Activated CD8-positive, alpha-beta memory T cell treated with anti-CD3 and anti-CD28 coated beads for 1 hour (primary cell): ENCODE data around the gene MMP8.
"Not testable (repeated sequence)": the region's sequence is repeated elsewhere in the genome, so short reads cannot be mapped to it uniquely, and the experiment has no call there.

Source experiments
- DNase-seq, 2 donors: peaks; one replicate each; pipeline ENCODE4 v3.0.0-alpha.2; 2020; ENCODE audit warnings: low read depth in 1 of 2; ENCODE audit errors: extremely low read depth in 1 of 2

The MMP8 gene, protein sequence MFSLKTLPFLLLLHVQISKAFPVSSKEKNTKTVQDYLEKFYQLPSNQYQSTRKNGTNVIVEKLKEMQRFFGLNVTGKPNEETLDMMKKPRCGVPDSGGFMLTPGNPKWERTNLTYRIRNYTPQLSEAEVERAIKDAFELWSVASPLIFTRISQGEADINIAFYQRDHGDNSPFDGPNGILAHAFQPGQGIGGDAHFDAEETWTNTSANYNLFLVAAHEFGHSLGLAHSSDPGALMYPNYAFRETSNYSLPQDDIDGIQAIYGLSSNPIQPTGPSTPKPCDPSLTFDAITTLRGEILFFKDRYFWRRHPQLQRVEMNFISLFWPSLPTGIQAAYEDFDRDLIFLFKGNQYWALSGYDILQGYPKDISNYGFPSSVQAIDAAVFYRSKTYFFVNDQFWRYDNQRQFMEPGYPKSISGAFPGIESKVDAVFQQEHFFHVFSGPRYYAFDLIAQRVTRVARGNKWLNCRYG

DNA sequence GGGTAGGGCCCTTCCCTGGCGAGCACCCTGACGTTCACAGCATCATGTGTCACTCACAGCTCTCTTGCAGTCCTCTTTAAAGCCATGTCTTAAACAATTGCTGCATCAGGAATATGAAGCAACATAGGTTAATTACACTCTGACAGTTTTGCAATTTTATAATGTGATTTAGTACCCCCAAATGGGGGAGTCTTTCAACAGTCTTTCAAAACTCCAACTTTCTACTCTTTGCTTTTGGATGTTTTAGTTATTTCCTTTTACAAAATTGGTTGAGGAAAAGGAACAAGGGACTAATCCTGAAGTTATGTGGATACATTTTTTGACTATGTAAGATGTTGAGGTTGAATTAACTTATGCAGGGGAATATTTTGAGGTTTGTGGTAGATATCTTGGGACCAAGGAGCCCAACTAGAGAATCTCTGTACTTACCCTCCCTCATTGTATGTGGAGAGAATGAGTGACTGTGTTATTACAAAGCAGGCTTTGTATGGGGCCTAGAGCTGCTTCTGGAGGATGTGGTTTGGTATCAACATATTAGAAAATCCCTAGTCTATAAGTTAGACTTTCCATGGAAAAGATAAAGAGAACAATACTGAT, at the start of gene MMP8:
Gene MMP8, minus strand, starts transcription at position 51 of the 597 bp plus-strand sequence. CDS start 99 bp downstream, outside the sequence.
- DNase-seq, result no peak

DNA sequence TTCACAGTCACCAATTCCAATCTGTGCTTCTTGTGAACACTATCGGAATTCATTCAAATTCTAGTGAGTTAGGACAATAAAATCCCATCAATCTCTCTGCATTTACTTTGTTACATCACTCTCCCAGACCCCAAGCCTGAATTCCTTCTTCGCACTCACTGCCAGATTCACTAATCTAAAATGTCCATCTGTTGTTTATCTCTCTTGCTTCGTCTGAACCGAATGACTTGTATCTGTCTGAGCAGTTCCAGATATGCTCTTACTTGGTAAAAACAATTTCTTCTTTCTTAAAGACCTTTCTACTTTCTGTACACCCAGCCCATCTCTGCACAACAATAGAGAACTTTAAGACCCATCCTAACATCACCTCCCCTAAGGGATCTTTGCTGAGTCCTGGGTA, 48.6 kb upstream of the MMP8 start:
- no peak for DNase-seq

DNA sequence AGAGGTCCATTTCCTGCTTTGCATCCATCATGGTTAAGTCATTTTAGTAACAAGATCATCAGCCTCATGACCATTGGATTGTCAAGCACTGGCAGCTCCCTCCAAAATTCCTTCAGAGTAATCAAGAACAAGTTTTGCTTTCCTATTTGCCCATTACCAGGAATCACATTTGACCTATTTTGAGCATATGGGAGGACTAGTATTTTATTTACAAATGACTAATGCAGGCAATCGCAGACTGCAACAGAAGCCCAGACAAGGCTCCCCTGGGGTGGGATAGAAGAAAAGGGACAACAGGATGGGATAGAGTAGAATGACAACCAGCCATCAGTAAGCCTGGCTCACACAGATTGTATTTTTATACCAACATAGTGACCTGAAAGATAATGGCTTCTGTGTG, 46.6 kb upstream of the MMP8 start:
- no peak for DNase-seq

DNA sequence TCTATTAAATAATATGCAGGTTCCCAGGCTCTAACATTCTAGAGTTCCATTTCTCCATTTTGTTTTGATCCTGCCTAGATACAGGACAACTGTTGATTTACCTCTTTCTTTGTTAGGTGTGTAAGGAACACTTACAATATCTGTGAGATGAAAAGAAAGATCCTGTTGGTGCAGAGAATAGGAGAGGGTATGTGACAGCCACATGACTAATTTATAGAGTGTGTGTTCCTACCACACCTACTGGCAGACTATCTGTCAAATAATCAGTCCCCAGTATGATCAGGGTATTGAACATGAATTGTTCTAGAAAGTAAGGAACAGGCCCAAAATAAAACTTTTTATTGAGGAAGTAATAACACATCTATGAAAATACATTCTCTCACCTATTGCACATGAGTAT, 45.4 kb upstream of the MMP8 start:
- DNase-seq, result no peak

DNA sequence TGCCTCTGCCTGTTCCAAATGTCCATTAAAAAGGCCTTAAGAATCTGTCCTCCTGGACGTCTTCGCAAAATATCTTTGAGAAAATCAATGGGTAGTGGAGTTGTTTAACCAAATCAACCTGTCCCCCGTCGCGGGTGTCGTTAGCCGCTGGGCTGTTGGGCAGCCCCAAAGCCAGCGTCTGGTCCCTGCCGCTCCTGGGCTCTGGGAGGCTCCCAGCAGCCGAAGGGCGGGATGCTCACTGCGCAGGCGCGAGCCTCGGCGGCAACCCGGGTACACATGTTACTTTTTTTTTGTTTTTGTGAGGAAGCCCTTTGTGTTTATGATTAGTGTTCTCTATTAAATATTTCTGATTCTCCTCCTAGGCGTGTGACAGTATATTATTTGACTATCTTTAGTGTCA, 43.0 kb upstream of the MMP8 start:
- no peak for DNase-seq

DNA sequence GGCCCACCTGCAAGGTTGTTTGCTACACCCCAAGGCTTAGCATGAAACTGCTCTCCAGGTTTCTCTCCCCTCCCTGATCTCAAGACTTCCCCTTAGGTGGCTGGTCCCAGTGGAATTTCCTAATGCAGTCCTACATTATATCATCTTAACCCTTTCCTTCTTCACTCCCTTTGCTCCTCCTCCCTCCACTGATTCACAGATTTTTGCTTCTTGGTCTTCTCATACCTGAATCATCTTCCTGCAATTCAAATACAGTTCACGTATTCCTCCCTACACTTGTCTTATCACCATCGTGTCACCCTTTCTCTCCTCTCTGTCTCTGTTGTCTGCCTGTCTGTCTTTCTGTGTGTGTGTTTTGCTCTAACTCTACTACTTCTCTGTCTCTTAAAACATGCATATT, 38.7 kb upstream of the MMP8 start:
- DNase-seq, result no peak

DNA sequence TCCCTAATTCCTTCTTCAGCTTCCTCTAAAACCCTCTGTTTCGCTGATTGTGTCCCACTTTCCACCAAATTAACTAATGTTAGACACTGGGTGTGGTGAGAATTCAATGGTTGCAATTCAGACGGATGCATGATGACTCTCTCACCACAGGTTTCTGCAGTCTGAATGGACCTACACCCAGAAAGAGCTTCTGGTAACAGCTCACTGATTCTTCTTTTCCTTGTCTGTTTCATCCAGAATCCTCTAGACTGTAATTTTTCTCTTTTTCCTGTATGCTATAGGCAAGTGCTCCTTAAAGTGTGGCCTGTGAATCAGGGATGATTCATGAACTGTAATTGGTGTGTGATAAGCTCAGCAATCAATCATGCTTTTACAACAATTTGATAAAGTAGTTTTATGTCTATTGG, 37.6 kb upstream of the MMP8 start:
- no peak for DNase-seq

DNA sequence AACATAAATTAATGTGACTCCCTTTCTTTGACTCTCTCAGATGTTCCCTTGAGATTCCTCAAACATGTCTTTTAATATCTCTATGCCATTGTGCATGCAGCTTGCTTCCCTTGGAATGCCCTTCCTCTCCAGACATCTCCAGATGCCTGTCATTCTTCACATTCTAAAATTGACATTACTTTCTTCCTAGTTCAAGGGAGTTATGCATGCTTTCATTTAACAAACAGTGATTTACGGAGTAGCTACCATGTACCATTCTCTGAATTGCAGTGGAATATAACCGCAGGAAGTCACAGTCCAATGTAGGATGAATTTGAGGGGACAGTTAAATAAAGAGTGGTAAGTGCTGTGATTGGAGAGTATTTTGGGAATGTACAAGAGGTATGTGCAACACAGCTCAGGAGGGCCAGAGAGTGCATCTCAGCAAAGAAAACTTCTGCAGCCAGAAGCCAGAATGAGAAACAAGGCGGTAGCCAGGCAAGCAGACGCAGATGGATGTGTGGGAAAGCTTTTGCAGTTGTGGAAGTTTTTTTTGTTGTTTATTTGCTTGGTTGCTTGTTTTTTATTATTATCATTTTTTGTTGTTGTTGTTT, 37.0 kb upstream of the MMP8 start:
- DNase-seq, result no peak

DNA sequence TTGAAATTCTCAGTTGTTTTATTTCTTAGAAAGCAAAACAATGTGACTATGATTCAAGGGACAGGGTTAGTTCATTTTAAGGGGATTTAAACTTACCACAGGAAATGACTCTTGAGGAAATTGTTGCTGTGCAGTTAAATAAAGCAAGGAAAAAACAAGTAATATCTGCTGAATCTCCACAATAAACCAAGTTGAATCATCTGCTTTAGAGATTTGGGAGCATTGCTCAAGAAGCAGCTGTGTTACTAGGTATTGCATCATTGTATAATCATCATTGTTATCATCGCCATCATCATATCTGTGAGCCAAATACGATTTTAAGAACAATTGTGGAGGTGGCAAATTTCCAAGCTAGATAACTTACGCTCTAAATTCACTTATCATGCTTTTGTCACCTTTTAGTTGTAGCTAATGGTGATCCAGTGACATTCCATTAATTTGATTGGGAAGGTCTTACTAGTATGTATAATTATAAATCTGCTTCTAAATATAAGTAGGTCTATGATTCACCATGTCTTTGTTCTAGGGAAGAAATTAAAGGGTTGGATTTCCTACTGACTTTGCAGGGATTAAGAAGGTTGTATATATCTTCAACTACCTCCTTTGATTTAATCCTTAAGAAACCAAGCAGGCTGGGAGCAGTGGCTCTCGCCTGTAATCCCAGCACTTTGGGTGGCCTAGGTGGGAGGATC, 35.7 kb upstream of the MMP8 start:
- DNase-seq, result no peak

DNA sequence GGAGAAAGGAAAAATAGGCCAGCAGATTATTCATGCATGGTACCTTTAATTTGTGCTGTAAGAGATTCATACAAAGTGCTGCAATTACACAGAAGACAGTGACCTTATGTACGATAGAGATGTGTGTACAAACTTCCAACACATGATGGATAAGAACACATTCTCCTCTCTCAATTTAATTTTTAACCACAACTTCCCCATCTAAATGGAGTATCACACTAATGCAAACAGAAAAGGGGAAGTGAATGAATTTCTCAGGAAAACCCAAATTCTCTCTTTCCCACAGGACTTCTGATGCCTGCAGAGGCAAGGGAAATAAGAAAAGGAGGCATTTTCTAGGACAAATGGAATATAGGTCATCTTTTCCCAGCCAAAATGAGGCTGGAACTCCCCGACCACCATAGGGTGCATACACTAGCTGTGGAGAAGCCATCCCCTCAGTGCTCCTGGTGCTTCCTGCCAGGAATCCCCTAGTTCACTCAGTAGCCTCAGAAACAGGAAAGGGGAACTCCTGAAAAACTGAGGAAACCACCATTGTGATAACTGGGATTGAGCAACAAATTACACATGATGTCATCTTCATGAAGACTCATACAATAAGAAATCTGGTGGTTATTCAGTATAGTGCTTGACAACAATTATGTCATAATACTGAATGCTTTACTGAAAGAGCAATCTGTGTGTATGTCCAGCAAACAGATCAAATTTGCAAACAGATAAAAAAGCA, 33.2 kb upstream of the MMP8 start:
- DNase-seq, result no peak

DNA sequence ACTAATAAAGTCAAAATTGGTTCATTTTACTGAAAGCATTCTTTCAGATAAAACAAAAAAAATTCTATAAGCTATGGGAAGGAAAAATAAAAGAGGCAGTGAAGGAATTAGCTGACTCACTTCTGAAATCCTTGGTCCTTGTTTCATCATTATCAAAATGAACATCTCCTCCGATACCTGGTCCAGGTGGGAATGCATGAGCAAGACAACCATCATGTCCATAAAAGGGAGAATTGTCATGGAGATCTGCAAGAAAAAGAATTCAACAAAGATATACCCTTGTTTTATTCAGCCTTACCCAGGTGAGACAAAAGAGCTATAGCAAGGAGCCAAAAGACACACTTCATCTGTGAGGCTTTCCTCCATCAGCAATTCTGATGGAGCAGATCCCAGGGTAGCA, 28.5 kb upstream of the MMP8 start:
- DNase-seq, result no peak

DNA sequence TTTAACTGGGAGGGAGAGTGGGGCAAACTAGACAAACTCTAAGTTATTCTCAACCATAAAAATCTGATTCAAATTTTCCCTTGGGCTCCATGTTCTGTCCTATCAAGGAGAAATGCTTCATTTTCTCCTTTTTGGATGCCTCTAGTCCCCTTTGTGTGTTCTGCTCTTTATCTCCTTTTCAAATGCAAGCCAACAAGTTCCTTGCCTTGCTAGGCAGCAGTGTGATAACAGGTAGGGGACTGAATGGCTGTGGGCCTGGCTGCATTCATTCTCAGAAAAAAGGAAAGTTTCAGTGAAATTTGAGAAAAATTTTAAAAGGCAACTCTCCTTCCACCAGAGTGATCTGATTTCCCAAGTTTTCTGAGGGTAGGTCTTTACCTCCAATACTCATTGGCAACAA, 26.9 kb upstream of the MMP8 start:
- DNase-seq, result no peak

DNA sequence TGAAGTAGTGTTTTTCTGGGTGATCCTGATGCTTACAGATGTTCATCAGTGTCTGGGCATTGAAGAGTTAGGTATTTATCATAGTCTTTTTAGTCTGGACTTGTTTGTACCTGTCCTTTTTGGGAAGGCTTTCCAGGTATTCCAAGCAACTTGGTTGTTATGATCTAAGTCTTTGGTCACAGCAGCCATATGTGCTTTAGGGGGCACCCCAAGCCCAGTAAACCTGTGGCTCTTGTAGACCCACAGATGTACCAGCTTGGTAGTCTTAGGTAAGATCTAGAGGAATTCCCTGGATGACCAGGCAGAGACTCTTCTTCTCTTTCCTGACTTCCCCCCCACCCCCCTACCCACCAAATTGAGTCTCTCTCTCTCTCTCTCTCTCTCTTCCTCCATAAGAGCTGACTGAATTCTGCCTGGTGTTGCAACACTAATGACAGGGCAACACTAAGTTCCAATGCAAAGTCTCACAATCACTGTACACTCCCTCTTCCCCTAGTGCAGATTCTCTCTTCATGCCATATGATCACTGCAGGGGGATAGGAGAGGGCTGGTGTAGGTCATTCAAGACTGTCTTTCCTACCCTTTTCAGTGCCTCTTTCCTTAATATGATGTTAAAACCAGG, 24.5 kb upstream of the MMP8 start:
- DNase-seq, result no peak

DNA sequence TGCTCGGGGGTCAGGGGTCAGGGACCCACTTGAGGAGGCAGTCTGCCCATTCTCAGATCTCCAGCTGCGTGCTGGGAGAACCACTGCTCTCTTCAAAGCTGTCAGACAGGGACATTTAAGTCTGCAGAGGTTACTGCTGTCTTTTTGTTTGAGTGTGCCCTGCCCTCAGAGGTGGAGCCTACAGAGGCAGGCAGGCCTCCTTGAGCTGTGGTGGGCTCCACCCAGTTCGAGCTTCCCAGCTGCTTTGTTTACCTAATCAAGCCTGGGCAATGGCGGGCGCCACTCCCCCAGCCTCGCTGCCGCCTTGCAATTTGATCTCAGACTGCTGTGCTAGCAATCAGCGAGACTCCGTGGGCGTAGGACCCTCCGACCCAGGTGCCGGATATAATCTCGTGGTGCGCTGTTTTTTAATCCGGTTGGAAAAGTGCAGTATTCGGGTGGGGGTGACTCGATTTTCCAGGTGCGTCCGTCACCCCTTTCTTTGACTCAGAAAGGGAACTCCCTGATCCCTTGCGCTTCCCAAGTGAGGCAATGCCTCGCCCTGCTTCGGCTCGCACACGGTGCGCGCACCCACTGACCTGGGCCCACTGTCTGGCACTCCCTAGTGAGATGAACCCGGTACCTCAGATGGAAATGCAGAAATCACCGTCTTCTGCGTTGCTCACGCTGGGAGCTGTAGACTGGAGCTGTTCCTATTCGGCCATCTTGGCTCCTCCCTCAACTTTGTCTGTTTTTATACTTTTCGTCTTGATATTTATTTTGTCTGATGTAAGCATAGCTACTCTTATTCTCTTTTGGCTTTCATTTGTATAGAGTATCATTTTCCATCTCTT, 22.2 kb upstream of the MMP8 start:
- not testable (repeated sequence) for DNase-seq

DNA sequence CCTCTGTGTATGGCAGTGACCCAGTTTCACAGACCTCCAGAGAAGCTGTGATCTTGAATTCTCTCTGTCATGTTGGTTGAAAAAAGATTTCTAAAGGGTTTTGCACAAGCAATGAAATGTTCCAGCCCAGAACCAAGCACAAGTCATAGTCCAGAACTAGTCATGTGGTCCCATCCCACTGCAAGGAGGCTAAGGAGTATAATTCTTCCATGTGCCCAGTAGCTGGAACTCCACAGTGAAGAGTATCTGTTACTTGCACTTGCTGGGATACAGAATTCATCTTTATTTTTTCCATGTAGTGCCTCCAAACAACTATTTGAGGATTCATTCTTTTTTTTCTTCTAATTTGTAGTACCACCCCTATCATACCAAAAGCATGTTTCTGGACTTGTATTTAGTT, 9.9 kb upstream of the MMP8 start:
- no peak for DNase-seq

DNA sequence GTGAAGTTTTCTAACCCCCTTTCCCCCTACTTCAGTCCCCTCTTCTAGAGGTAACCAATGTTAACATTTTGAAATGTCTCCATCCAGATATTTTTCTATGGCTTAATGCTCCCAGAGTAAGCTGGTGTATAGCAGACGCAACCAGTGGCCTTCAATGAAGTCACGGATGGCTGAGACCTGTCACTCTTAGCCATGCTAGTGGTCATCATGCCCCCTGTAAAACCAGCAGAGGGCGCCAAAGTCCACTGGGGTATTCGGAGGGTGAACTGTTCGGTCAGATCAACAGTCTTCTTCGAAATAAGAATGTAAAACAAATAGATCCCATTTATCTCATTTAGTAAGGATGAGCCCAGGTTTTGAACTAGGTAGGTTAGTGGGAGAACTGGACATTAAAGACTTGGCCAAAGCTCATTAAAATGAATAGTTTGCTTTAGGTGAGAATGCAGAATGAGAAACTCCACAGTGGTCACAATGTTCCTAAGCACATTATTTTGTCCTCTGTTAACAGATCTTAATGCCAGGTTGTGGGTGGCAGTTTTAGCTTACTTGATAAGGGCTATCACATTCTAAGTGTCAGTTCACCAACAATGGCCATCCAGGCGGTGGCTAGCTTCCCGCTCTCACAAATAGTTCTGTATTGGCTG, 8.6 kb upstream of the MMP8 start:
- DNase-seq, result peak in 1 of 2 donors; percentile 2

DNA sequence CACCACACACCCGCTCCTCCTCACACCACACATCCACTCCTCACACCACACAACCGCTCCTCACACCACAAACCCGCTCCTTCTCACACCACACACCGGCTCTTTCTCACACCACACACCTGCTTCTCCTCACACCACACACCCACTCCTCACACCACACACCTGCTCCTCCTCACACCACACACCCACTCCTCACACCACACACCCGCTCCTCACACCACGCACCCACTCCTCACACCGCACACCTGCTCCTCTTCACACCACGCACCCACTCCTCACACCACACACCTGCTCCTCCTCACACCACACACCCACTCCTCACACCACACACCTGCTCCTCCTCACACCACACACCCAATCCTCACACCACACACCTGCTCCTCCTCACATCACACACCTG, 6.2 kb upstream of the MMP8 start:
- not testable (repeated sequence) for DNase-seq

DNA sequence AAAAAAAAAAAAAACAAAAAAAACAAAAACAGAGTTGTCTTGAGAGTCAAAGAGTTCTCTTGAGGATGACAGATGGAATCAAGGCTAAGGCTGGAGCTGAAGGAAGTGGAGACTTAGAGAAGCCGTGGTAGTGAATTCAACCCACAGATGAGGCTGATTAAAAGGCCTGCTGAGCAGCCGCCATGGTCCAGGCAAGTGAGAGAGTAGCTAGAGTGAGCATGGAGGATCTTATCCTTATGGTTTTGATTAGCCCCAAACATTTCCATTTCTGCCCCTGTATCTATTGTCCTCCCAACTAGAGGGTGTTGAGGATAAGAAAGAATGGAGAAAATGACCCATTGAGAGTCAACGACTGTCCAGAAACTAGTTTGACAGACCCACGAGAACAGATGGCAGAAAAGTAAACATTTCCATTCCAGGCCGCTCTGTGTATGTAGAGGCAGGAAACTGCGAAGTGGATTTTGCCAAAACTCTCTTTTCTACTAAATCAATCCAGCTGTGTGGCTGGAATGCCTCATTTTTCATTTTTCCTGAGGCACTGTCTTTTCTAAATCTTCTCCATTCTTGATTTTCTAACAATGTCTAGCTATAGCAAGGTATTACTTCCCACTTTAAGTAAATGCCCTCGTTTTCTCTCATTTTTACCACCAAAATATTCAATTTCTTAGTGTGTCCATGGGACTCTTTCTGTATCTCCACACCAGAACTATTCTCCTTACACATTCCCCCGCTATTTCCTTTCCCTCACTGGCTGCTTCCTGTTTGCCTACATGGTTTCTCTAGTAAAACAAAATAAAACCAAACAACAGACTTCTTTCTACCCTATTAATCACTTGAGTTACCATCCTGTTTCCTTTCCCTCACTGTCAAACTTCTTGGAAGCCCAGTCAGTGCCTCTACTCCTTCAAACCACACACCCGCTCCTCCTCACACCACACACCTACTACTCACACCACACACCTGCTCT, 5.4 kb upstream of the MMP8 start:
- no peak for DNase-seq
